ENCODE data around the gene SERTAD2.

The SERTAD2 gene

GRCh38 chr2:64637931-64638330 is 15.8 kb downstream of the SERTAD2 start:
- Histone ChIP-seq H3K4me1 (ENCODE audit: insufficient read depth, low read length) (peaks cover 61% of the 10 kb centered on the region), H3K27me3 (ENCODE audit: insufficient read depth, low read length) (no peaks in the 10 kb centered on the region), H3K9me3 (ENCODE audit: low read length) (no peaks in the 10 kb centered on the region), H3K4me3 (ENCODE audit: low read length) (no peak overlapping the region), H2AFZ (ENCODE audit: low read depth, low read length) (no peak overlapping the region), H3K36me3 (ENCODE audit: insufficient read depth, low read length) (peaks cover 27% of the 10 kb centered on the region)

GRCh38 chr2:64637000-64637635 is 16.6 kb downstream of the SERTAD2 start:
- no peaks in the 10 kb centered on the region for H3K9me3 ChIP-seq (ENCODE audit: low read length)
- no peak overlapping the region for H2AFZ ChIP-seq (ENCODE audit: low read depth, low read length)
- H3K27me3 ChIP-seq (ENCODE audit: insufficient read depth, low read length) = no peaks in the 10 kb centered on the region
- peaks cover 27% of the 10 kb centered on the region for H3K36me3 ChIP-seq (ENCODE audit: insufficient read depth, low read length)
- H3K4me1 ChIP-seq (ENCODE audit: insufficient read depth, low read length) = peaks cover 56% of the 10 kb centered on the region
- H3K4me3 ChIP-seq (ENCODE audit: low read length) = no peak overlapping the region

DNA sequence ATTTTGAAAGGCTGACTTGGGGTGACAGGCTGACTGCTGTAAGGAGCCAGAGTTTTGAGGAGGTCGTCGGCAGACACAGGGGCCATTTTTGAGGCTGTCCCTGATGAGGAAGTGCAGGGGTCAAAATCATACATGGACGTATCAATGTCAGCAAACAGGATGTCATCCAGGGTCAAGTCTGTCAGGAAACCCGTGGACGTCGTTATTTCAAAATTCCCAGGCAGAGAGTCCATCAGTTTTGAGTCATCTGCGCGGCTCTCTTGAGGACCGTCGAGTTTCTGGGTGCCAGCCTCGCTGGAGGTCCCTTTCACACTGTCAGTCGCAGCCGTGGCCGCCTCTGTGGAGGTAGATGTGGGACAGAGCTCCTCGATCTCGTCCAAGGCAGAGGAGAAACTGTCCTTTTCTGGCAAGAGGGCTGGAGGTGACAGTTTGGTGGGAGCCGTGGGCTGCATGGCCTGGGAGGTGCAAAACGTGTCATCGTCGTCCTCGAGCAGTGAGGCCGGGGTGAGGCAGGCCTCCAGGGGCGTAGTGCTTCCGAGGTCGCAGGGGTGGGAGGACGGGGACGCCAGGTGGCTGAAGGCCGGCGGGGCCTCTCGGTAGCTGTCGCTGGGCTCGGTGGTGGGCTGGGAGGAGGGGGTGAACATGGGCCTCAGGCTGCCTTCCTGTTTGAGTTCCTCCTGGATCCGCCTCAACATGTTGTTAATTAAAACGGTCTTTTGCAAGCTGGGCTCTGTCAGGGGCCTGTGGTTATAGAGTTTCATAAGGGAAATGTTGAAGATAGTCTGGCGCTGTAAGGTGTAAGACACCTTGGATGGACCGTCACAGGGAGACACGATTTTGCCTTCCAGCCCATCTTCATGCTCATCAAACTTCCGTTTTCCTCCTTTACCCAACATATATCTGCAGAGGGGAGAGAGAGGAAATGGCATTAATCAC is 17.5 kb downstream of the SERTAD2 start:
- Histone ChIP-seq H2AFZ (ENCODE audit: low read depth, low read length) (no peak overlapping the region), H3K9me3 (ENCODE audit: low read length) (no peaks in the 10 kb centered on the region), H3K36me3 (ENCODE audit: insufficient read depth, low read length) (peaks cover 27% of the 10 kb centered on the region), H3K4me1 (ENCODE audit: insufficient read depth, low read length) (peaks cover 48% of the 10 kb centered on the region), H3K27me3 (ENCODE audit: insufficient read depth, low read length) (no peaks in the 10 kb centered on the region), H3K4me3 (ENCODE audit: low read length) (no peak overlapping the region)

GRCh38 chr2:64634345-64635267 is 19.1 kb downstream of the SERTAD2 start:
- Histone ChIP-seq H3K27me3 (ENCODE audit: insufficient read depth, low read length) (no peaks in the 10 kb centered on the region), H3K4me1 (ENCODE audit: insufficient read depth, low read length) (peaks cover 32% of the 10 kb centered on the region), H2AFZ (ENCODE audit: low read depth, low read length) (no peak overlapping the region), H3K4me3 (ENCODE audit: low read length) (no peak overlapping the region), H3K9me3 (ENCODE audit: low read length) (no peaks in the 10 kb centered on the region), H3K36me3 (ENCODE audit: insufficient read depth, low read length) (peaks cover 33% of the 10 kb centered on the region)

DNA sequence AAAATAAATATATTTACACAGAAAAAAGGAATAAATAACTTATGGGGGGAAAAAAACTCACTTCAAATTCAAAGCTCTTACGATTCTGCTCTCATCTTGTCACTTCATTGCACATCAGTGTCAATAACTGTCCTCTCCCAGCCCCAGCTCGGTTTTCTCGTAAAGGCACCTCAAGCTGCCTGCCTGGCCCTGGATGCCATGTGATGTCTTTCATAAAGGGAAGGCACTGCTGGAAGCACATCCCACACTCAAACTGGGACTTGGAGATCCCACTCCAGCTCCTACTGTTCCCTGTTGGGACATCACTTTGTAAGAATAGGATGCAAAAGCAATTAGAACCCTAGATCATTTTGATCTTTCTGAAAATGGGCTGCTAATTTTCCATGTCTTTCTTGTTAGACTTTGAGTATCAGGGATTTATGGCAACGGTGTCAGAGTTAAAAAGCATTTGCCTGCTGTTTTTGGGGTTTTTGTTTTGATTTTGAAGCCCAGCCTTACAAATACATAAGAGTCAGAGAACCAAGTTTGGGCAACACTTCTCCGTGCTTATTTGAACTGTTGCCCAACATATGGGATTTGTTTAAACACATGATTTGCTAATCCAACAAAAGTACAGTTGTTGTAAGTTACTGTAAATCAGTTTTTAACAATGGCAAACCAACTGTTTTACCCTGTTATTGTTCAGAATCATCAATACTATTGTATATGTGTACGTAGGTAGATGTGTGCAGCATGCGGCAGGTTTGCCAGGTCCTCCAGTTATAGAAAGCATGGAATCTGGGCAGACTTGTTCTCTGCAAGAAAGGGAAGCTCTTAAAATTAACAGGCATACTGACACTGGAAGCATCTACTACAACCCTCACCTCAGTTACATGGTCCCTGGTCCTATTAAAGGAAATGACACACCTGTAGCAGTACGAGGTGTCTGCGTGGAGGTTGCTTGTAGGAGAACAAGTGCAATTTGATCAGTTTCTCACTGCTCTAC is 20.6 kb downstream of the SERTAD2 start:
- Histone ChIP-seq H3K36me3 (ENCODE audit: insufficient read depth, low read length) (peaks cover 33% of the 10 kb centered on the region), H3K4me3 (ENCODE audit: low read length) (no peak overlapping the region), H3K9me3 (ENCODE audit: low read length) (no peaks in the 10 kb centered on the region), H3K27me3 (ENCODE audit: insufficient read depth, low read length) (no peaks in the 10 kb centered on the region), H3K4me1 (ENCODE audit: insufficient read depth, low read length) (peaks cover 32% of the 10 kb centered on the region), H2AFZ (ENCODE audit: low read depth, low read length) (no peak overlapping the region)

DNA sequence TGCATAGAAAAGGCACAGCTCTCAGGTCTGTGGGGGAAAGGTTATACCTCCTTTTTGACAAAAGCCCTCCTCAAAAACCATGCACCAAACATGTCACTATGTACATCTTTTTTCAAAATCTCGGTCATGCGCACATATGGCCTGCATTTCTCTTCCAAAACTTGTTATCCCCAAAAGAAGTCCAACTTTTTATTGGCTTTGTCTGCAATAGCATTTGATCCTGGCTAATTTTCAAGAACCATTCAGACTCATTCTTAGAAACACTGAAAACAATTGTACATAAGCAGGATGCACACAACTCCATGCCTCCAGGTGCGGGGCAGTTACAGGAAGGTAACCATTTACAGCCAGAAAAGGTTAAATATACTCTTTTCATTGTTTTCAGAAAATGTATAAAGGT is 21.9 kb downstream of the SERTAD2 start:
- H3K36me3 ChIP-seq (ENCODE audit: insufficient read depth, low read length) = peaks cover 26% of the 10 kb centered on the region
- H3K4me3 ChIP-seq (ENCODE audit: low read length) = no peak overlapping the region
- H2AFZ ChIP-seq (ENCODE audit: low read depth, low read length) = no peak overlapping the region
- H3K27me3 ChIP-seq (ENCODE audit: insufficient read depth, low read length) = no peaks in the 10 kb centered on the region
- no peaks in the 10 kb centered on the region for H3K9me3 ChIP-seq (ENCODE audit: low read length)
- peaks cover 35% of the 10 kb centered on the region for H3K4me1 ChIP-seq (ENCODE audit: insufficient read depth, low read length)

GRCh38 chr2:64630752-64631151 is 23.0 kb downstream of the SERTAD2 start:
- Histone ChIP-seq H3K9me3 (ENCODE audit: low read length) (no peaks in the 10 kb centered on the region), H3K36me3 (ENCODE audit: insufficient read depth, low read length) (peaks cover 16% of the 10 kb centered on the region), H3K4me3 (ENCODE audit: low read length) (no peak overlapping the region), H3K27me3 (ENCODE audit: insufficient read depth, low read length) (no peaks in the 10 kb centered on the region), H3K4me1 (ENCODE audit: insufficient read depth, low read length) (peaks cover 32% of the 10 kb centered on the region), H2AFZ (ENCODE audit: low read depth, low read length) (no peak overlapping the region)

GRCh38 chr2:64629875-64630274 is 23.8 kb downstream of the SERTAD2 start:
- H3K4me1 ChIP-seq (ENCODE audit: insufficient read depth, low read length) = peaks cover 25% of the 10 kb centered on the region
- H3K9me3 ChIP-seq (ENCODE audit: low read length) = no peaks in the 10 kb centered on the region
- no peak overlapping the region for H2AFZ ChIP-seq (ENCODE audit: low read depth, low read length)
- no peak overlapping the region for H3K4me3 ChIP-seq (ENCODE audit: low read length)
- H3K36me3 ChIP-seq (ENCODE audit: insufficient read depth, low read length) = peaks cover 13% of the 10 kb centered on the region
- no peaks in the 10 kb centered on the region for H3K27me3 ChIP-seq (ENCODE audit: insufficient read depth, low read length)

DNA sequence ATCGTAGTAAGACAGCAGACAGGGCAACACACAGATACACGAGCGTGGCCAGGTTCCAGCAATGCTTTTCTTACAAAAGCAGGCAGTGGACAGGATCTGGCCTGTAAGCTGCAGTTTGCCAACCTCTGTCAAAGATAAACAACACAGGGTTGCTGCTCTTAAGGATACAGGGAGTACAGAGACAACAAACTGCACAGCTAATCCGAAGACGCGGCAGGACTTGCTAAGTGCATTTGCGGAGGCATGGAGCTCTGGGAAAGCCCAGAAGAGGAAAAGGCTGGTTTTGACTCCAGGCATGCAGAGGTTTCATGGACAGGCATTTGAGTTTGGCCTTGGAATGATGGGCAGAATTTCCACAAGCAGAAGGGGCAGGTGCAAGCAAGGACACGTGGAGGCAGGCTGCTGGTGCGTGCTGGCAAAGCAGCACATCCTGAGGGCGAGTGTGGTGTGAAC is 24.4 kb downstream of the SERTAD2 start:
- no peak overlapping the region for H3K4me3 ChIP-seq (ENCODE audit: low read length)
- peaks cover 13% of the 10 kb centered on the region for H3K36me3 ChIP-seq (ENCODE audit: insufficient read depth, low read length)
- no peaks in the 10 kb centered on the region for H3K27me3 ChIP-seq (ENCODE audit: insufficient read depth, low read length)
- H3K4me1 ChIP-seq (ENCODE audit: insufficient read depth, low read length) = peaks cover 19% of the 10 kb centered on the region
- H3K9me3 ChIP-seq (ENCODE audit: low read length) = no peaks in the 10 kb centered on the region
- H2AFZ ChIP-seq (ENCODE audit: low read depth, low read length) = no peak overlapping the region

GRCh38 chr2:64627860-64628841 is 25.6 kb downstream of the SERTAD2 start:
- H3K4me1 ChIP-seq (ENCODE audit: insufficient read depth, low read length) = peaks cover 12% of the 10 kb centered on the region
- H2AFZ ChIP-seq (ENCODE audit: low read depth, low read length) = no peak overlapping the region
- H3K36me3 ChIP-seq (ENCODE audit: insufficient read depth, low read length) = peaks cover 7% of the 10 kb centered on the region
- H3K27me3 ChIP-seq (ENCODE audit: insufficient read depth, low read length) = no peaks in the 10 kb centered on the region
- no peaks in the 10 kb centered on the region for H3K9me3 ChIP-seq (ENCODE audit: low read length)
- H3K4me3 ChIP-seq (ENCODE audit: low read length) = no peak overlapping the region

Measured in neuron (in vitro differentiated cells).